Esophagus mucosa (tissue), 1 donor: ENCODE results near the gene CEP250. TPM values are rescaled to one million over a fixed set of nuclear protein-coding genes. Genes with fewer than 3 reads are reported as not detected.
A peak's percentile ranks its signal among the peaks of the same experiment; 100 is the strongest.
"Not testable (repeated sequence)": the region's sequence is repeated elsewhere in the genome, so short reads cannot be mapped to it uniquely, and the experiment has no call there.

Source experiments
- ATAC-seq: fragments of 200-7000 bp; cut with Tn5 transposase; one replicate; pipeline ENCODE4 v1.9.1; 2020
- total RNA-seq: library from RNA; stranded (reverse); gene quantifications from one replicate; pipeline ENCODE4 v1.2.4, GENCODE V29; 2023
- donor health status: DM: yes; HTN: yes; CAD: no.

CEP250 gene, protein sequence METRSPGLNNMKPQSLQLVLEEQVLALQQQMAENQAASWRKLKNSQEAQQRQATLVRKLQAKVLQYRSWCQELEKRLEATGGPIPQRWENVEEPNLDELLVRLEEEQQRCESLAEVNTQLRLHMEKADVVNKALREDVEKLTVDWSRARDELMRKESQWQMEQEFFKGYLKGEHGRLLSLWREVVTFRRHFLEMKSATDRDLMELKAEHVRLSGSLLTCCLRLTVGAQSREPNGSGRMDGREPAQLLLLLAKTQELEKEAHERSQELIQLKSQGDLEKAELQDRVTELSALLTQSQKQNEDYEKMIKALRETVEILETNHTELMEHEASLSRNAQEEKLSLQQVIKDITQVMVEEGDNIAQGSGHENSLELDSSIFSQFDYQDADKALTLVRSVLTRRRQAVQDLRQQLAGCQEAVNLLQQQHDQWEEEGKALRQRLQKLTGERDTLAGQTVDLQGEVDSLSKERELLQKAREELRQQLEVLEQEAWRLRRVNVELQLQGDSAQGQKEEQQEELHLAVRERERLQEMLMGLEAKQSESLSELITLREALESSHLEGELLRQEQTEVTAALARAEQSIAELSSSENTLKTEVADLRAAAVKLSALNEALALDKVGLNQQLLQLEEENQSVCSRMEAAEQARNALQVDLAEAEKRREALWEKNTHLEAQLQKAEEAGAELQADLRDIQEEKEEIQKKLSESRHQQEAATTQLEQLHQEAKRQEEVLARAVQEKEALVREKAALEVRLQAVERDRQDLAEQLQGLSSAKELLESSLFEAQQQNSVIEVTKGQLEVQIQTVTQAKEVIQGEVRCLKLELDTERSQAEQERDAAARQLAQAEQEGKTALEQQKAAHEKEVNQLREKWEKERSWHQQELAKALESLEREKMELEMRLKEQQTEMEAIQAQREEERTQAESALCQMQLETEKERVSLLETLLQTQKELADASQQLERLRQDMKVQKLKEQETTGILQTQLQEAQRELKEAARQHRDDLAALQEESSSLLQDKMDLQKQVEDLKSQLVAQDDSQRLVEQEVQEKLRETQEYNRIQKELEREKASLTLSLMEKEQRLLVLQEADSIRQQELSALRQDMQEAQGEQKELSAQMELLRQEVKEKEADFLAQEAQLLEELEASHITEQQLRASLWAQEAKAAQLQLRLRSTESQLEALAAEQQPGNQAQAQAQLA (N-terminal part only)
- total RNA-seq: 13.6 TPM

DNA sequence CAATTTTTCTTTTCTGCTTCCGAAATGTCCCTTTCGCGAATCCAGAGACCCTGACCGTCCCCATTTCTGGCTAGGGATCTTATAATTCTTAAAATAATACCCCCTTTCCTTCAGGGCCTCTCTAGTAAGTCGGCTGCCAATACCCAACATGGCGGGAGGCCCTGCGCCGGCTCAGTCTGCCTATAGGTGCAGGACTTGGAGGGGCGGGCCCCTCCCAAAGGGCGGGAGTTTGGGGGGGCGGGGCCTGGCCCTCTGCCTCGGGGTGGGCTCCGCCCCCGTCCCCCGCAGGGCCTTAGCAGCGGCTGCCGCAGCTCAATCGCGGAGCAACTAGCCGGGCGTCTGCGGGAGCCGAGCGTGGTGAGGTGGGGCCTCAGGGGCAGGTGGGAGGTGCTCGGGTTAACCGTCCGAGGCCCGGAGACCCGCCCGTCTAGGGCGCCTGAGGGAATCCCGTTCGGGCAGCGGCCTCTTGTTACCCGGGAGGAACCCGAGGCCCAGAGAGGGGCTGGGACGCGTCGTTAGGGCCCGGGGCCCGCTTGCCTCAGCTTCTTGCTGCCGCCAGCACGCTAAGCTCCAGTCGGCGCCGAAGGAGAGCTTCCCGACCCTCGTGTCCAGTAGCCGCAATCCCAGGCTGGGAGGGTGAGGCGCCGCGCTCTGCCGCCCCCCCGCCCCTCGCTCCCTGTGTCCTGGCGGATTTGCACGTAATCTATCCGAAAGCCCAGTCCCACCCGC, at the start of gene CEP250:
CEP250 (plus strand) TSS at position 718 of the 729 bp plus-strand sequence. CDS start 6,770 bp downstream, outside the sequence.
- ATAC-seq: peak; percentile 95

GRCh38 chr20:35405775-35406174, 49.6 kb upstream of the CEP250 start:
- ATAC-seq: no peak

DNA sequence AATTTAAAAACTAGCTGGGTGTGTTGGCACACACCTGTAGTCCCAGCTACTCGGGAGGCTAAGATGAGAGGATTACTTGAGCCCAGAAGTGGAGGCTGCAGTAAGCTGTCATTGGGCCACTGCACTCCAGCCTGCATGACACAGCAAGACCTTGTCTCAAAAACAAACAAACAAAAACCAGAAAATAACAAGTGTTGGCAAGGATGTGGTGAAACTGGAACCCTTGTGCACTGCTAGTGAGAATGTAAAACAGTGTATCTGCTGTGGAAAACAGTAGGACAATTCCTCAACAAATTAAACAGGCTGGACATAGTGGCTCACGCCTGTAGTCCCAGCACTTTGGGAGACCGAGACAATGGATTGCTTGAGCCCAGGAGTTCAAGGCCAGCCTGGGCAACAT, 47.1 kb upstream of the CEP250 start:
- ATAC-seq: no peak

DNA sequence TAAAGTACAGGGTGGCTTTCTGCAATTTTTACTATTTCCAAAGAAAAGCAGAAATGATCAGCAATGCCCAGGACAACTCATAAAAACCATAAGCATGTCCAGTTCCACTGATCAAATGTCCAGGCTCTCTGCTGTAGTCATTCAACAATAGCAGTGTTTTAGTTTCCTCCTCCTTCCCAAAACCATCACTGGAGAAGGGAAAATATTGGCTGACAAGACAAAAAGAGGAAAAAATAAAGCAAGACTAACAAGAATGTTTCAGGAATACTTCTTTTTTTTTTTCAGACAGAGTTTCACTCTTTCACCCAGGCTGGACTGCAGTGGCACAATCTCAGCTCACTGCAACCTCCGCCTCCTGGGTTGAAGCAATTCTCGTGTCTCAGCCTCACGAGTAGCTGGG, 45.9 kb upstream of the CEP250 start:
- ATAC-seq: no peak

DNA sequence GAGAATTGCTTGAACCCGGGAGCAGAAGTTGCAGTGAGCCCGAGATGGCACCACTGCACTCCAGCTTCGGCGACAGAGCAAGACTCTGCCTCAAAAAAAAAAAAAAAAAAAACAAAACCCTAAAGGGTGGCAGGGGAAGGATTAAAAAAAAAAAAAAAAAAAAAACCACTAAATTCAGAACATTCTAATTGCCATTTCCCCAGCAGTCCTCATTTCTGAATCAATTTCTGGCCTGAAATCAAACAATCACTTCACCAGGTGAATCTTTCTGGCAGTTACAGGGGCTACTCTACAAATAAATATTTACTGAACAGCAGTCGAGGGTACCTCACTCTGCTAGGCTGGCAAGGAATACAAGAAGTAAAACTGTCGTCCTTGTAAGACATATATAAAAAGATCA, 44.8 kb upstream of the CEP250 start:
- no peak for ATAC-seq

DNA sequence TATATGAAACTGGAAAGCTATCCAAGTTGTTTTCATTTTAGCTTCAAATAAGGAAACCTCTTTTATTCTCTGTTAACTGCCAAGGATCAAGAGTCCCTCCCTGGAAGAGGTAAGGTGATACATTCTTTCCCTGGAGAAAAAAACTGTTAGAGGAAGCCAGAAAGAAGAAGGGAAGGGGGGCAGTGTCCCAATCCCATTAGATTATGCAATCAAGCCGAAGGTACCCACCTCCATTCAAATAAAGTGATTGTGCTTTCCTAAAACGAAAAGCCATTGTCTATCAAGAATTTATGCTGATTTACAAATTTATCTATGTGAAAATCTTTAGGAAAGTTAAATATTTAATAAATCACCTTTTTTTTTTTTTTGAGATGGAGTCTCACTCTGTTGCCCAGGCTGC, 34.1 kb upstream of the CEP250 start:
- ATAC-seq: no peak

DNA sequence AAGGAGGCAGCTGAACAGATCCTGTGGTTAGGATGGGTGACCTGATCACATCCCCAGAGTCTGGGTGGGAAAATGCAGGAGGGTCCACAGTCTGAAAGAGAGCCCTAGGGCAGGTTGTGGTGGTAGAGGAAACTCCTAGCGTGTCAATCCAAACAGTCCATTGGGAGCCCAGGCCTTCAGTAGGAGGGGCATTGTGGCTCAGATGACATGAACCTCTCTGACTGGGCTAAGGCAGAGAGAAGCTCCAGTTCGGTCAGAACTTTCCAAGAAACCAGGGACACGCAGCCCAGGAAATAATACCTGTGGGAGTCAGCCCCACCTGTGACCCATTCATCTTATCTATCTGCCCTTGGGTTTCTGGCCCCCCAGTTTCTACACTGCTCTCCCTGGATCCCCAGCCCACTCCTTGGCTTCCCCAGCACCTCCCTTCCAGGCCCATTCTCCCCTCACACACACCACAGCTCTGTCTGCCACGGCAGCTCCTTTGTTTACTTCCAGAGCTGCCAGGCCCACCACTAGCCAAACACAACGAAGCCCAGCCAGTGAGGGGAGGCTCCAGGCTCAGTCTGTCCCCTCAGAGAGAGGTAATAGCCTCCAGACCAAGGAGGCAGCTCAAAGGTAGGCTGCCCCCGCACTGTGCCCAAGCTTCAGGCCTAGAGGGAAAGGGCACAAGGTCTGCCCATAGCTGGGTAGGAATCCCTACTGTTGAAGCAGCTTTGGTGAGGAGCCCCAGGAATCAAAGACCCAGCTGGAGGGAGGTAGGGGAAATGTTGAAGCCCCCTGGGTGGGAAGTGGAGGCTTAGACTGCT, 23.6 kb upstream of the CEP250 start:
- ATAC-seq: no peak

GRCh38 chr20:35432430-35432735, 23.0 kb upstream of the CEP250 start:
- no peak for ATAC-seq

DNA sequence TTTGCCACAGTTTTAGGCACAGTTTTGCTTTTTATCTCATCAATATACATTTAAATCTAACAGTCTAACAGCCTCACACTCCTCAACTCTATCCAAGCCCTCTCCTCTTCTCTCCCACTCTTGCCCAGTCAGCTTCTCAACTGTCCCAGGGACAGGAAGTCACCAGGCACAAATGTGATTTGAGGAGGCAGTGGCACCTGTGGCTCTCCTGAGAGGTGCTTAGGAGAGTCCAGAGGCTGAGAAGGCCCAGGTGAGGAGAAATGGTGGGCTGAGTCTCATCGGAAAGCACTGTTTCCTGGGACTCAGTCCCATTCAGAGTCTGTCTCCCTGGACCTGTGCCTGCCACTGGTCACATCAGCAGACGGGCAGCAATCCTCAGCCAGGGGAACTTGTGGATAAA, 22.1 kb upstream of the CEP250 start:
- no peak for ATAC-seq

GRCh38 chr20:35434085-35435005, 21.1 kb upstream of the CEP250 start:
- no peak for ATAC-seq

- ATAC-seq: no peak
These were observed 19.2 kb upstream of the CEP250 start for GRCh38 chr20:35436177-35436573.

GRCh38 chr20:35437599-35437998, 17.8 kb upstream of the CEP250 start:
- no peak for ATAC-seq

DNA sequence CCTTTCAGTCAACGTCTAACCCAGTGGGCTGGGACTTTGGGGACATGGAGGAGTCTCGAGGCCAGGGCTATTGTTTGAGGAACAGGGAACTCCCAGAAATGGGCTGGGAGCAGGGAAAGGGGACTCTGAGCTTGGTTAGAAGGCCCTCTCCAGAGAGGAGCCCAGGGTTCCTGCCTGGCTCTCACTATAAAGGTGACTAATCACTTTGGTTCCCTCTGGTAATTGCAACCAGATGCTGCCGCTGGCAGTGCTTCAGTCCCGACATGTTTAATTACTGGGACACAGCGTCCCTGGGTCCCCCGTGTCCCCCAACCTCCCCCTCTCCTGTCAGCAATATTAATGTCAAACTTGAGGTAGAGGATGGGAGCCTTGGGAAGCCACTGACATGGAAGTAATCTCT, 12.4 kb upstream of the CEP250 start:
- ATAC-seq: no peak

DNA sequence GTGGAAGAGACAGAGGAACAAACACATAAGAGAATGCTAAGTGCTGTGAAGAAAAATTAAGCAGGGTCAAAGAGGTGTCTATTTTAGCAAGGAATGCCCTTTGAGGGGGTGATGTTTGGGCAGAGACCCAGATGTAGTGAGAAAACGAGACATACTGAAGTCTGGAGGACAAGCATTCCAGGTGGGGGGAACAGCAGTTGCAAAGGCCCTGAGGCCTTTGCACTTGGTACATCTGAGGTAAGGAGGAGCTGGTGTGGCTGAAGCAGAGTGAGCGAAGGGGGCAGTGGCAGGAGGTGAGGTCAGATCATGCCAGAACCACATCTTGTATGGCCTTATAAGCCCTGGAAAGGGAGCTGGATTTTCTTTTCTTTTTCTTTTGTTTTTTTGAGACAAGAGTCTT, 11.2 kb upstream of the CEP250 start:
- ATAC-seq: no peak

- ATAC-seq: no peak
These were observed 8.9 kb upstream of the CEP250 start for GRCh38 chr20:35446356-35447078.

GRCh38 chr20:35447082-35447789, 8.2 kb upstream of the CEP250 start:
- peak; percentile 81 for ATAC-seq

DNA sequence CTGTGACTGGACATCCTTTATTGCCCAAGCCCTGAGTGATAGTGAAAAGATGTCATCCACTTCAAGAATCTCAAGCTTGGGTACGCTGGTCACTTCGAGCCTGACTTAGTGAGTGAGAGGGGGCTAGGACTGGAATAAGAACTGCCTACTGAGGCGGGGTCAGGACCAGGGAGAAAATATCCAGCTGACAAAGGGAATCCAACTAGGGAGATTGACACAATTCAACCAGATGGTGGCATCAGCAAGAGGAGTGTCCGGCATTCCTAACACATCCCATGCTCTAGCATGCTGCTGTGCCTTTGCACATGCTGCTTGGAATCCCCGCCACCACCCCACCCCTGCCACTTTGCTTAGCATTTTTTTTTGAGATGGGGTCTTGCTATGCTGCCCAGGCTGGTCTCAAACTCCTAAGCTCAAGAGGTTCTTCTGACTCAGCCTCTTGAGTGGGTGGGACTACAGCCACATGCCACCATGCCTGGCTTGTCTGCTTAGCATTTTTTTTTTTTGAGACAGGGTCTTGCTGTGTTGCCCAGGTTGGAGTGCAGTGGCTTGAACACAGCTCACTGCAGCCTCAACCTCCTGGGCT, 6.5 kb upstream of the CEP250 start:
- ATAC-seq: no peak

- ATAC-seq: not testable (repeated sequence)
These were observed 5.5 kb upstream of the CEP250 start for GRCh38 chr20:35449855-35450254.

- peak; percentile 49 for ATAC-seq
These were observed 4.1 kb upstream of the CEP250 start for GRCh38 chr20:35451295-35451694.
